Measurements from ENCODE around the gene ECSIT.

- TF ChIP-seq CTCF (conservative IDR thresholded peaks at IDR 0.05; ENCODE audit: low read depth, low read length) (no peak), EZH2 (IDR thresholded peaks at IDR 0.05; ENCODE audit: borderline replicate concordance, low read depth, low read length, poor library complexity, severe bottlenecking) (no peak)
Measured at GRCh38 chr19:11519138-11519537, 9.8 kb downstream of the ECSIT start.
